ENCODE measurements around the gene FBLN7.
"Not testable (repeated sequence)": the region's sequence is repeated elsewhere in the genome, so short reads cannot be mapped to it uniquely, and the experiment has no call there.

Gene FBLN7

DNA sequence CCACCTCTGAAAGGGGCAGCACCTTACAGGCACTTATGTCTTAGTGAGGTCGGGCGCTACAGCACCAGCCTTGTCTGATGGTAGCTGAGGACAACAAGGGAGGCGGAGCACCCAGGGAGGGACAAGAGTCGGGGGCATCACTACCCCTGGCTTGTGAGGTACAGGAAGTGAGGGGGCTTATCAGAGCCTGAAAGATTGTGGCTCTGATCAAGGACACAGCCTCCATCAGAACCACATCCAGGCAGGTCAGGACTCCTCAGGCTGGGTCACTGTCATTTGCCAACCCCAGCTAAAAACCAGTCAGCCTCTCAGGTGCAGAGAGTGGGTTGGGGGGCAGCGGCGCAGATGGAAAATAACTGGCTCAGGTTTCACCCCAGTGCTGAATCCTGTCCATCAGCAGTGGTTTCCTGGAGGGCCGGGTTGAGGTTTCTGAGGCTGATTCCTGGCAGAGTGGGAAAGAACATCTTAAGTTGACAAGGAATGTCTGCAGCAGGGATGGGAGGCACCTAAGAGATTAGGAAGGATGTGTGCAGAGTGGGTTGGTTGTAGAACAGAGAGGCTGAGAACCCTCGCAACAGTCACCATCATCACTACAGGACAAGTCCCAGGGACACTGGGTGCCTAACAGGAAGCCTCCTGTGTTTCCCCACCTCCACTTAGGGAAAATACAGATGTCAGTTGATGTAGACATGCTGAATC lies 45.3 kb downstream of the FBLN7 start:
- no peak for DNase-seq (ENCODE audit: low read depth, low spot score)

DNA sequence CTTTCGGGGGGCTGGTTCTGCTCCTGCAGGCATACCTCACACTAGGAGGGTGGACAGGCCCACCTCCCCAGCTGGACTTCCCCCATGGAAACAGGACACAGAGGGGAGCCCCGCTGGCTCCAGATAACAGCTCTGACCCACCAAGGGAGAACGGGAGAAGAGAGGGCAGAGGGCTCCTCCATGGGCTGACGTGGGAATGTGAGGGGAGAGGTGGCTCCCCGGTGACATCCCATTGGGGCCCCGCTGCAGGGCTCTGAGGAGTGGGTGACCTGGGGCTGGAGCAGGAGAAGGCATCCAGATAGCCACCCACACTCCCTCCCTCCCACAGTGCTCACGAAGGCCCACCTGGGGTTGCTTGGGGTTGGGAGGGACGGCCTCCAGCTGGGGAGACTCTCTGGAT lies 45.9 kb downstream of the FBLN7 start:
- DNase-seq (ENCODE audit: low read depth, low spot score) = no peak

DNA sequence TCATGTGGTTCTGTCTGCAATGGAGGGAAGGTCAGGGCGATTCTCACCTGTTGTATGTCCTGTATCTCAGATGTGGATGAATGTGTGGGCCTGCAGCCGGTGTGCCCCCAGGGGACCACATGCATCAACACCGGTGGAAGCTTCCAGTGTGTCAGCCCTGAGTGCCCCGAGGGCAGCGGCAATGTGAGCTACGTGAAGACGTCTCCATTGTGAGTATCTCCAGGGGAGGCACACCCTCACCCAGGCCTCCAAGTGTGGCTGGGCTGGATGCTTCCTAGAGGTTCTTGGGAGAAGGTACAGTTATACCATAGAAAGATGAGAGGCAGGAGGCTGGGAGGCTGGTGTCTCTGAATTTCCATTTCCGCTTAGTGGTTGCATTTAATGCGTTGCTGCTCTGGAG lies 46.9 kb downstream of the FBLN7 start:
- no peak for DNase-seq (ENCODE audit: low read depth, low spot score)

DNA sequence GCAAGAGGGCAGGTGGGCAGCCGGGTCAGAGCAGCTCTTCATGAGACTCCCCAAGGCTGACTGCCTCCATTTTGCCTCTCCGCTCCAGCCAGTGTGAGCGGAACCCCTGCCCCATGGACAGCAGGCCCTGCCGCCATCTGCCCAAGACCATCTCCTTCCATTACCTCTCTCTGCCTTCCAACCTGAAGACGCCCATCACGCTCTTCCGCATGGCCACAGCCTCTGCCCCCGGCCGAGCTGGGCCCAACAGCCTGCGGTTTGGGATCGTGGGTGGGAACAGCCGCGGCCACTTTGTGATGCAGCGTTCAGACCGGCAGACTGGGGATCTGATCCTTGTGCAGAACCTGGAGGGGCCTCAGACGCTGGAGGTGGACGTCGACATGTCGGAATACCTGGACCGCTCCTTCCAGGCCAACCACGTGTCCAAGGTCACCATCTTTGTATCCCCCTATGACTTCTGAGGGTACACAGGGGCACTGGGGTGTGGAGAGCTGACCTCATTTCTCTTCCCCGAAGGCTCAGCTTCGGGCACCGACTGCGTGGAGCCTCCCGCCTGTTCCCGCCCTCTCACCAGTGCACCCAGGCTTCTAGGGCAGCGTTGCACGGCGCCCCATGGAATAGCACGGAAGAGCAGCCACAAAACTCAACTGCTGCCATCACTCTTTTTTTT lies 49.0 kb downstream of the FBLN7 start:
- DNase-seq (ENCODE audit: low read depth, low spot score) = no peak

DNA sequence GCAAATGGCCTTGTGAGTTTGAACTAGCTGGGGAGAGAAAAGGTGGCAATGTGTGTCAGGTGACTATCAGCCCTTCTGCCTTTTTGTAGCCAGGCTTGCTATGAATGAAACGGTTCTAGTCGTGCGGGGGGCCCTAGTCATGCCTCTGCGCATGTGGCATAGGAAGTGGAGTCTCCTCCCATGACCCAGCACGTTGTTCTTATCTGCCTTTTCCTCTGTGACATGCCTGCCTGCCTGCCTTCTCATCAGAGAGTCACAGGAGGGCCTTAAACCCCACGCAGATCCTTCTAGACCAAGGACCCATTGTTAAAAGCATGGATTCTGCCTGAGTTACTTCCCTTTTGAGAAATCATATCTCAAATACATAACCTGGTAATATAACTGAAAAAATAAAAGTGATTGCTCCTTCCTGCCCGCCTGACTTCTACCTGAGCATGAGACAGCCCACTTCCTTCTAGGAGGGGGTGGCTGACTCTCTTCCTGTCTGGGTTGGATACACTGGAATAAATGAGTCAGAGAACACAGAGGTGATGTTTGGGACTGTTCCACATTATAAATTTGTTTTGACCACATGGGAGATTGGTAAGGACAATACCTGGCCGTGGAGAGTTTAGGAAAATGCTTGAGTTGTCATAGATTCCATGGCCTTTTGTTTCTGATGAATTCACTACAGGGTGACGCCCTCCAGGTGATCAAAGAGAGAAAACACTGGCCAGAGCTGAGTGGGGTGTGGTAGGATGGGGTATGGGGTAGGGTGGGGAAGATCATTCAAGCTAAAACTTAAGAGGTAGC lies 49.8 kb downstream of the FBLN7 start:
- no peak for DNase-seq (ENCODE audit: low read depth, low spot score)

DNA sequence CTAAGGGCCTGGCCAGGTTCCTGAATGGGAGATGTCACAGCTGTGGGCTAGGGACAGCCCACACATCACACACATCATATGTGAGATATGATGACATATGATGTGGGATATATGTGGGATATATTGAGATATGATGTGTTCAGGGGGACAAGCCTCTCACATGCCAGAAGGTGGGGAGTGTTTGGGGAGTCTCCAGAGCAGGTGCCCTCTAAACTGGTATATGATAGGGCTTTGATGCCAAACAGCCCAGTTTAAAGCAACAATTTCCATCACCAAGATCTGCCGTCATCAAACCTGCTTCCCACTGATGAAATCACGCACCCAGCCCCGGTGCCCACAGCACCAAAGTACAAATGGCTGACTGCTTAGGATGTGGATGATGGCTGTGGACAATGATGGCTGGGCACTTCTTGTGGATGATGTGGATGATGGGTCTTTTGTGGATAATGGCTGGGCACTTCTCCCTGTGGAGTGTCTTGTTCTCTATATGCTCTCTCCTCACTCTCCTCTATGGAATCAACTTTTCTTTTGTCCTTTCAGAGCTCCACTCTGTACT lies 50.9 kb downstream of the FBLN7 start:
- no peak for DNase-seq (ENCODE audit: low read depth, low spot score)

DNA sequence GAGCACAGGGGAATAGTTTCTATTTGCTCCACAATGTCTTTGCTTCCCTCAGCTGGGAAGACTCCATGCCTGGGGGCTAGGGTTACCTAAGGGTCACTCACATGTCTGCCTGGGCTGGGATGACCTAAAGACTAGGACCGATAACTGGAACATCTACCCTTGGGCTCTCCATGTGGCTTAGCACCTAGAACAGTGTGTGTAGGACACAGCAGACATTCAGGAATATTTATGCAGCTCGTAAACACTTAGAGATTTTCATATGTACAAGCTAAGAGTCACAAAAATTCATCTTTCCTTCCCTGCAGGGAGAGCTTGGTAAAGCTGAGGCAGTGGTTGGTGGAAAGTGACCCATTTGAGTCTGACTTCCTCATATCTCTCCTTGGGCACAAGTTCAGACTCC lies 55.8 kb downstream of the FBLN7 start:
- no peak for DNase-seq (ENCODE audit: low read depth, low spot score)

DNA sequence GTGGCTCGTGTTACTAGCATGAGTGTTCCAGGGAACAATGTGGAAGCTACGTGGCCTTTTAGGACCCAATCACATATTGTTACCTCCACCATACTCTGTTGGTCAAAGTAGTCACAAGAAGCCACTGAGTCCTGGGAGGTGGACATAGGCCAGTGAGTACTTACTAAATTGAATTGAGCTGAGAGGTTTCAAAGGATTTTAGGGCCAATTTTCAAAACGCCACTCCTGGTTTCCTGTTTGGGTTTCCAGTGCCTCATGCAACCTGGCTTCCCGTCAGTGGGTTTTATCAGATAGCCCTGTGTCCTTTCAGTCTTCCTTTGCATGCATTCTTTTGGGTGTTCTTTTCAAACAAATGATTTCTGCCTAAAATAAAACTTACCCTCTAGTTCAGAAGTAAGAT lies 56.3 kb downstream of the FBLN7 start:
- no peak for DNase-seq (ENCODE audit: low read depth, low spot score)

DNA sequence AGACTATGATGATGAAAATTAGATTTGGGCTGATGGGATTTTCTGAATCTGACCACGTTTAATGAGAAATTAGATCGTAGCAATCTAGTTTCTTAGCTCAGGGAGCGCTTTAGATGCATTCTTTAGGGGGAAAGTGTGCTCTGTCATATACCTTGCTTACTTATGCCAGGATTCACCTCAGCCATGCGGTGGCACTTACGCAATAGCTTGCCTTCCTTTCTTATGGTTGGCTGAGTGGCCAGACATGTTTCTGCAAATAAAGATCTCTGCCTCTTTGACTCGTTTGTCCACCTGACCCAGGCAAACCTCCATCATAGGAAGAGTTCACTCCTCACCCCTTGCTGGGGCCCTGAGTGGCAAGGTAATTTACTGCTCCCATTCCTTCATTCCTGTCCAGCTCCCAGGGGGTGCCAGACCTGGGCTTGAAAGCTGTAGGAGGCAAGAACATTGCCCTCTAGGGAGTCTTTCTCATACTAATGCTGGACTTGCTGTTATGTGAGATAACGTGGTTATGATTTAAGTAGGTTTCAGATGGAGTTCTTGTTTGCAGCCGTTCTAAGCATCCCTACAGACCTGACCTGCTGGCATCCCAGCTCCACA lies 57.1 kb downstream of the FBLN7 start:
- DNase-seq (ENCODE audit: low read depth, low spot score) = no peak

DNA sequence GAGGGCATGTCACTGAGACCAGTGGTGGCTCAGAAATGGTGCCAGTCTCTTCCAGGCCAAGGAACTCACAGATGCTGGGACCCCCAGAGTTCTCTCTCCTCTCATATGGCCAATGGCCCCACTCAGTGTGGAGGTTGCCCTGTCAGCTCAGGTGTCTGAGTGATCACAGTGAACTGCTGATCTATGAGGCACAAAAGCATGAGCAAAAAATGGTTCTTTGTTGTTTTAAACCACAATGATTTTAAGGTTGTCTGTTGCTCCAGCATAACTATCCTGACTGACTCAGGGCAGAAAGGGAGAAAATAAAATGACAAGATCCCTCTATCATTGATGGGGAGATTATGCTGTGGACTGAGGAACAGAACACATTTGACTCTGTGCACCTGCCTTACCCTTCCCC lies 57.8 kb downstream of the FBLN7 start:
- no peak for DNase-seq (ENCODE audit: low read depth, low spot score)

DNA sequence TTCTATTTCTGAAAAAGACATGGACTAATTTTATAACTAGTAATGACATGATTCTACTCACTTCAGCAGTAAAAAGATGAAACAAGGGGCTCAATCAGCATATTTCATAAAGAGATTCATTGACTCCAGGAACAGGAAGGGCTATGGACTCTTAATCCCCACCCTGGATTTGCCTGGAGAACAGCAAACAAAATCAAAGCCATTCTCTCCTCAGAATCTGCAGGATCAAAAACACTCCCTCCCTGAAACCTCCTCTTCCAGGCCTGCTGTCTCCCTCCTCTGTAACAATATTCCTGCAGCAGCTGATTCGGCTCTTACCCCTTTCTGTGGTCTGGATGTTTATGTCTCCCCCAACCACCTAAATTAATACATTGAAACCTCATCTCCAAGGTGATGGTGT lies 59.7 kb downstream of the FBLN7 start:
- DNase-seq (ENCODE audit: low read depth, low spot score) = no peak

DNA sequence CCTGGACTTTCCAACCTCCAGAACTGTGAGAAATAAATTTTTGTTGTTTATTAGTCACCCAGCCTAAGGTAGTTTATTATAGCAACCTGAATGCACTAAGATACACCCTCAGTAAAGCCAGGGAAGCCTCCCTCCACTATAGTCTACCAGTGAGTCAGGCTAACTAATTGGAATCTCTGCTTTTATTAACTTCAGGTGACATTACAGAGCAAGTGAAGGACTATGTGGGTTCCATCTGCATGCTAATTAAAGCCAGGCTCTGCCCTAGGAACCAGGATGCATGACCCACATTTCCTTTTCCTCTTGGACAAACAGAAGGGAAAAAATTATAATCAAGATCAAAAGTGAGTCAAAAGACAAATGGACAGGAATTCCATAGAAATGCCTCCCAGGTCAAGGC lies 60.6 kb downstream of the FBLN7 start:
- DNase-seq (ENCODE audit: low read depth, low spot score) = no peak

DNA sequence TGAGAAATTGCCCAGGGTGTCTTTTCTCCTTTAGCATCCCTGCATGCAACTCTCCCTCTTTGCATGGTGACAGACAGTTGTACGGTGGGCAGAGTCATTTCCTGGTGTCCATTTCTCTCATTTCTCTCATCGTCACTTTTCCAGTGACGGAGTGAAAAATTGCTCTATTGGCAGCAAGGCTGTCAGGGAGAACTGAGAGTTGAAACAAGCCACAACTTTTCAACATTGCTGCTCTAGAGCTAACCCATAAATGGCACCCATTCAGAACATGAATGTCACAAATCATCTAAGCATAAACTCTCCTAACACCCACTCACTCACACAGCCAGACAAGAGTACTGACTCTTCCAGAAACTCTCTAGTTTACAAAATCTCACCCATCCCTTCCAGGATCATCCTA lies 61.0 kb downstream of the FBLN7 start:
- DNase-seq (ENCODE audit: low read depth, low spot score) = no peak

DNA sequence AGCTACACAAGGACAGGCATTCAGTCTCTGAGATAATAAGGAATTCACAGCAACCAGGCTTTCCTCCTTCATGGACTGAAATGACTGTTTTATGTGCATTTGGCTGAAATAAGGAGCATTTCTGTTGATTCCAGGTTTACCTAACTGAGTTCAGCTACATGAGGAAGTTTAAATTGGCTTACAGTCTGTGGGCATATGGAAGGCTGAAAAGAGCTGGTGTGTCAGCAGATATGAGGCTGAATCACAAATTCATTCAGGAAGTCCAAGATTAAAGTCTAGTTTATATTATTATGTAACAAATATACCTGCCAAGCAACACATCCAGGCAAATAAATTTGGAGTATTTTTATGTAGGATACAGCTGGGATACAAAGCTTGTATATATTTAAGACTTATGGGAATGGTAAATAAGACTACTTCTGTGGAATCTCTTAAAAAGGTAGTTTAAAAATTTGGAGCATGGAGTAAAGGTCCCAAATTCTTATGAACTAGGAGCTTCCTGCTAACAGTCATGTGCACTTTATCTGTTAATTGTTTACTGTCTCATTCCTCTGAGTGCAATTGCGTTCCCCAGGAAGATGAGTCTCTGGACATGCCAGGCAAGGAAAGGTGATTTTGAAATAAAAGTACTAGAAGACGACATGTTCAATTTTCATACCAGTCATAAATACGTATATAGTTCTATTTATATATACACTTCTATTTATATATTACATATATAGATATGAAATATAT lies 63.7 kb downstream of the FBLN7 start:
- DNase-seq (ENCODE audit: low read depth, low spot score) = no peak

DNA sequence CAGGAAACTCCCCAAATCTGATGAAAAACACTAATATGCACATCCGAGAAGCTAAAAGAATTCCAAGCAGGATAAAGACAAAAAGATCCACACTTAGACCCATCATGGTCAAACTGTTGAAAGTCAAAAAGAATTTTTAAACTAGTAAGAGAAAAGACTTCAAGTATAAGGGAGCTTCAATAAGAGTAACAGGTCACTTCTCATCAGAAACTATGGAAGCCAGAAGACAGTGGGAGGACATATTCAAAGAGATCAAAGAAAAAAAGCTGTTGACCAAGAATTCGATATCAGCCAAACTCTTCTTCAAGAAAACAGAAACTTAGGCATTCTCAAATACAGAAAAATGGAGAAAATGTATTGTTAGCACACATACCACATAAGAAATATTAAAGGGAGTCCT lies 66.2 kb downstream of the FBLN7 start:
- DNase-seq (ENCODE audit: low read depth, low spot score) = no peak

DNA sequence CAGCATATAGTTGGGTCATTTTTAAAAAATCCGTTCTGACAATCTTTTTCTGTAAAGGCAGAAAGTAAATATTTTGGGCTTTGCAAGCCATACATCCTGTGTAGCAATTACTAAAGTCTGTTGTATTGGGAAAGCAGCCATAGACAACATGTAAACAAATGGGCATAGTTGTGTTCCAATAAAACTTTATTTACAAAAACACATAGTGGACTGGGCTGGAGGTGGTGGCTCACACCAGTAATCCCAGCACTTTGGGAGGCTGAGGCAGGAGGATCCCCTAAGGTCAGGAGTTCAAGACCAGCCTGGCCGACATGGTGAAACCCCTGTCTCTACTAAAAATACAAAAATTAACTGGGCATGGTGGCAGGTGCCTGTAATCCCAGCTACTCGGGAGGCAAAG lies 69.7 kb downstream of the FBLN7 start:
- not testable (repeated sequence) for DNase-seq (ENCODE audit: low read depth, low spot score)

DNA sequence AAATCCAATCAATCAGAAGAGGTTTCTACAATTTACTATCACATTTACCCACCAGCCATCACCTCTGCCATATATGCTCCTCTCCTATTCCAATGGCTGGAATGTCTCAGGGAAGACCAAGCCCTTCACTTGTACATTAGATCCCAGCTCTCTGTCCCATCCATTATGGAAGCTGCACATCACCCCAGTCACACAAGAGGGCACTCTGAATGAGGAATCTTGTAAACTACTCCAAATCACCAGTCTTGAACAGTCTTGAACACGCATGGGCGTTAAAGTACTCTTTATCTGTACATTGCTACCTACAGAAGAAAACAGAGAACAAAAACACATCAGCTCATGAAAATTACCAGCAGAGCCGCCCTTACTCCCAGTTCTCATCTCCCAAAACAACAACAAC lies 78.0 kb downstream of the FBLN7 start:
- DNase-seq (ENCODE audit: low read depth, low spot score) = no peak

DNA sequence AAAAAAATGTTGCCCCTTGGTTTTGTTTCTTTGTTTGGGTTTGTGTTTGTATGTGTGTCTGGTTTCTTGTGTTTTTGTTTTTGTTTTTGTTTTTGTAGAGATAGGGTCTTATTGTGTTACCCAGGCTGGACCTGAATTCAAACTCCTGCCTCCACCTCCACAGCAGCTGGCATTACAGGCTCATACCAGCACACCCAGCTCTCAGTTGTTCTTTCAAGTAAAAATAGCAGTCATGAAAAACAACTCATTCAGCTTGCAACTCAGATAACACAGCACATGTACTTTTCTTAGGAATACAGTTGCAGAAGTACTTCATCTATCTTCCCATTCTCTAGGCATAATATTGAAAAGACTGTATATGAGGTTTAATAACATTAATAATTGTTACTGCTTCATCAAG lies 79.7 kb downstream of the FBLN7 start:
- no peak for DNase-seq (ENCODE audit: low read depth, low spot score)

DNA sequence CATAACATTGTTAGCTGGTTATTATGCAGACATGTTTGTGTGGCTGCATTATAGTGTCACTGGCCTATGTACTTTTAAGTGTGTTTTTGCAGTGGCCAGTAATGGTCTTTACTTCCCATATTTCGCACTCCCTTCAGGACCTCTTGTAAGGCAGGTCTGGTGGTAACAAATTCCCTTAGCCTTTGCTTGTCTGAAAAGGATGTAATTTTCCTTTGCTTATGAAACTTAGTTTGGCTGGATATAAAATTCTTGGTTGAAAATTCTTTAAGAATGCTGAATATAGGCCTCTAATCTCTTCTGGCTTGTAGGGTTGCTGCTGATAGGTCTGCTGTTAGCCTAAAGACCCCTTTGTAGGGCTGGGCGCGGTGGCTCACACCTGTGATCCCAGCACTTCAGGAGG lies 82.0 kb downstream of the FBLN7 start:
- no peak for DNase-seq (ENCODE audit: low read depth, low spot score)

DNA sequence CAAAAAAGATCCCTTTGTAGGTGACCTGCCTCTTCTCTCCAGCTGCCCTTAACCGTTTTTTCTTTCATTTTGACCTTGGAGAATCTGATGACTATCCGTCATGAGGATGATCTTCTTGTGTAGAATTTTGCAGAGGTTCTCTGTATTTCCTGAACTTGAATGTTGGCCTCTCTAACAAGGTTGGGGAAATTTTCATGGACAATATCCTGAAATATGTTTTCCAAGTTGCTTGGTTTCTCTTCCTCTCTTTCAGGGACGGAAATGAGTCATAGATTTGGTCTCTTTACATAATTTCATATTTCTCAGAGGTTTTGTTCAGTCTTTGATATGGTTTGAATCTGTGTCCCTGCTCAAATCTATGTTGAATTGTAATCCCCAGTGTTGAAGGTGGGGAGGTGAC lies 82.6 kb downstream of the FBLN7 start:
- DNase-seq (ENCODE audit: low read depth, low spot score) = no peak

DNA sequence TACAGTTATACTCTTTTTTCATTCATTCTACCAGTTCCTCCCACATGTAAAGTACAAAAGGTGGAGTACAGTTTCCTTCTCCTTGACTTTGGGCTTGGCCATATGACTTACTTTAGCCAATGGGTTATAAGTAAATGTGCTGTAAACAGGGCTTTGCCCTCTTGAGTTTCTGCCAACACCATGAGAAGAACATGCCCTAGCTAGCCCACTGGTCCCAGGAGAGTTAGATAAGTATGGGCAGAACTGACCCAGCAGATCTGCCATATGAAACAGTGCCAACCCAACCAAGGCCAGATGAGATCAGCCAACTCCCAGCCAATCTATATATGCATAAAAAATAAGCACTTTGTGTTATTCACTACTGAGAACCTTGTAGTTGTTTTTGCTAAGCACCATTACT lies 91.2 kb downstream of the FBLN7 start:
- DNase-seq (ENCODE audit: low read depth, low spot score) = peak; percentile 30

DNA sequence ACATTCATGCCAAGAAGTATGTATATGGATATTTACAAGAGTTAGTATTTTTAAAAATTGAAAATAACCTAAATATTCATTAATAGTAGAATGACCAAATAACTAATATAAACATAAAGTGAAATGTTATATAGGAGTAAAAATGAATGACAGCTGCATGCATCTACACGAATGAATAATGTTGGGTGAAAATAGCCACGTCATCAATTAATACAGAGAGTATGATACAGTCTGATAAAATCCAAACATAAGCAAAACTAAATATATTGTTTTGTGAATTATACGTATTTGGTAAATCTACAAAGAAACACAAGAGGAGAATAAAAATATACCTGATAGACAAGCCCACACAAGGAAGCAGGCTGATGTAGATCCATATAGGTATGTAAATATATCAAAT lies 92.2 kb downstream of the FBLN7 start:
- DNase-seq (ENCODE audit: low read depth, low spot score) = no peak

All from brain pericyte (primary cell).